ENCODE results near the gene CHST14. TPM values are rescaled to one million over a fixed set of nuclear protein-coding genes. Genes with fewer than 3 reads are reported as not detected.
"Not testable (repeated sequence)": the region's sequence is repeated elsewhere in the genome, so short reads cannot be mapped to it uniquely, and the experiment has no call there.

The CHST14 gene
- total RNA-seq, 1 donor from 2014 or later, result 45.7 TPM

- no peak for TF ChIP-seq CTCF (IDR thresholded peaks at IDR 0.05)
- peaks cover 2% of the 10 kb centered on the region for H3K36me3 Mint-ChIP-seq (ENCODE audit: low read depth)
- H3K27me3 Mint-ChIP-seq (ENCODE audit: low read depth), result no peaks in the 10 kb centered on the region
- H3K27ac Mint-ChIP-seq (ENCODE audit: unreplicated experiment), result no peak overlapping the region
- DNase-seq (ENCODE audit: low spot score), result no peak
- H3K4me3 Mint-ChIP-seq (ENCODE audit: unreplicated experiment), result no peak overlapping the region
- H3K9me3 Mint-ChIP-seq (ENCODE audit: low read depth), result no peaks in the 10 kb centered on the region
- H3K4me1 Mint-ChIP-seq (ENCODE audit: low read depth), result peaks cover 45% of the 10 kb centered on the region
These were observed 22.4 kb upstream of the CHST14 start for GRCh38 chr15:40448354-40448753.

- DNase-seq (ENCODE audit: low spot score), result no peak
- H3K27me3 Mint-ChIP-seq (ENCODE audit: low read depth), result no peaks in the 10 kb centered on the region
- H3K9me3 Mint-ChIP-seq (ENCODE audit: low read depth), result no peaks in the 10 kb centered on the region
- no peak overlapping the region for H3K4me3 Mint-ChIP-seq (ENCODE audit: unreplicated experiment)
- peak overlapping the region; percentile 65 for H3K27ac Mint-ChIP-seq (ENCODE audit: unreplicated experiment)
- peaks cover 42% of the 10 kb centered on the region for H3K4me1 Mint-ChIP-seq (ENCODE audit: low read depth)
- peaks cover 2% of the 10 kb centered on the region for H3K36me3 Mint-ChIP-seq (ENCODE audit: low read depth)
- TF ChIP-seq CTCF (IDR thresholded peaks at IDR 0.05), result no peak
These were observed 21.5 kb upstream of the CHST14 start for GRCh38 chr15:40449275-40449674.

- Mint-ChIP-seq H3K4me3 (ENCODE audit: unreplicated experiment) (no peak overlapping the region), H3K4me1 (ENCODE audit: low read depth) (peaks cover 45% of the 10 kb centered on the region), H3K27ac (ENCODE audit: unreplicated experiment) (no peak overlapping the region), H3K27me3 (ENCODE audit: low read depth) (no peaks in the 10 kb centered on the region), H3K9me3 (ENCODE audit: low read depth) (no peaks in the 10 kb centered on the region), H3K36me3 (ENCODE audit: low read depth) (peaks cover 2% of the 10 kb centered on the region)
- DNase-seq (ENCODE audit: low spot score), result no peak
- TF ChIP-seq CTCF (IDR thresholded peaks at IDR 0.05), result no peak
These were observed 20.7 kb upstream of the CHST14 start for GRCh38 chr15:40450047-40450446.

- Mint-ChIP-seq H3K4me1 (ENCODE audit: low read depth) (peaks cover 50% of the 10 kb centered on the region), H3K27me3 (ENCODE audit: low read depth) (no peaks in the 10 kb centered on the region), H3K36me3 (ENCODE audit: low read depth) (peaks cover 2% of the 10 kb centered on the region), H3K4me3 (ENCODE audit: unreplicated experiment) (no peak overlapping the region), H3K9me3 (ENCODE audit: low read depth) (no peaks in the 10 kb centered on the region), H3K27ac (ENCODE audit: unreplicated experiment) (peak overlapping the region; percentile 27)
- TF ChIP-seq CTCF (IDR thresholded peaks at IDR 0.05), result no peak
- DNase-seq (ENCODE audit: low spot score), result no peak
These were observed 19.1 kb upstream of the CHST14 start for GRCh38 chr15:40451527-40452158.

GRCh38 chr15:40452296-40453090 lies 18.3 kb upstream of the CHST14 start:
- no peak overlapping the region for H3K4me3 Mint-ChIP-seq (ENCODE audit: unreplicated experiment)
- peaks cover 2% of the 10 kb centered on the region for H3K36me3 Mint-ChIP-seq (ENCODE audit: low read depth)
- no peak overlapping the region for H3K27ac Mint-ChIP-seq (ENCODE audit: unreplicated experiment)
- H3K9me3 Mint-ChIP-seq (ENCODE audit: low read depth), result no peaks in the 10 kb centered on the region
- TF ChIP-seq CTCF (IDR thresholded peaks at IDR 0.05), result no peak
- no peak for DNase-seq (ENCODE audit: low spot score)
- no peaks in the 10 kb centered on the region for H3K27me3 Mint-ChIP-seq (ENCODE audit: low read depth)
- peaks cover 50% of the 10 kb centered on the region for H3K4me1 Mint-ChIP-seq (ENCODE audit: low read depth)

- not testable (repeated sequence) for H3K27ac Mint-ChIP-seq (ENCODE audit: unreplicated experiment); H3K36me3 Mint-ChIP-seq (ENCODE audit: low read depth); H3K4me3 Mint-ChIP-seq (ENCODE audit: unreplicated experiment); H3K9me3 Mint-ChIP-seq (ENCODE audit: low read depth); H3K27me3 Mint-ChIP-seq (ENCODE audit: low read depth); DNase-seq (ENCODE audit: low spot score)
- H3K4me1 Mint-ChIP-seq (ENCODE audit: low read depth), result peaks cover 50% of the 10 kb centered on the region
These were observed 16.8 kb upstream of the CHST14 start for GRCh38 chr15:40453941-40454340.

All from chondrocyte (in vitro differentiated cells).